ENCODE measurements around the gene DDX43.
"Not testable (repeated sequence)": the region's sequence is repeated elsewhere in the genome, so short reads cannot be mapped to it uniquely, and the experiment has no call there.

The DDX43 gene

GRCh38 chr6:73394577-73395354, at the start of gene DDX43:
TSS of gene DDX43 (plus strand) at chr6:73394828. CDS start at chr6:73394906, 78 bp downstream.
- DNase-seq: no peak

DNA sequence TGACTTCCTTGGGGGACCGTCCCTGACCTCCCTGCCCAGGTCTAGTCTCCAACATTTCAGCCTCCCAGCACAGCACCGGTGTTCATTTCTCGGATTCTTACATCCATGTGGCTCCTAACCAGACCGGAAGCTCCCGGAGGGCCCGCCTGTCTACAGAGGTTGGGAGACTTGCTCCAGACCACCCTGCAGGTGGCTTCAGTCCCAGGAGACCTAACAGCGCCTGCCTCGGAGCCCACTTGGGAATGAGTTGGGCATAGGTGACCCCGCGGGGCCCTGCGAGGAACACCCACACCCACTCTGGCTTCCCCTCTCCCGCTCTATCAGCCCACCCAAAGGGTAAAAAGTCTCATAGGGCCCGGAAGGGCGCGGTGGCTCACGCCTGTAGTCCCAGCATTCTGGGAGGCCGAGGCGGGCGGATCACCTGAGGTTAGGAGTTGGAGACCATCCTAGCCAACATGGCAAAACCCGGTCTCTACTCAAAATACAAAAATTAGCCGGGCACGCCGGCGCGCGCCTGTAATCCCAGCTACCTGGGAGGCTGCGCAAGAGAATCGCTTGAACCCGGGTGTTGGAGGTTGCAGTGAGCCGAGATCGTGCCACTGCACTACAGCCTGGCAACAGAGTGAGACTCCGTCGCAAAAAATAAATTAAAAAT, 46.0 kb upstream of the DDX43 start:
- DNase-seq: no peak

GRCh38 chr6:73349311-73349710, 45.3 kb upstream of the DDX43 start:
- no peak for DNase-seq

GRCh38 chr6:73353636-73354593, 40.7 kb upstream of the DDX43 start, which contains the start of gene DPPA5:
TSS of gene DPPA5 (minus strand) at chr6:73354276. CDS start at chr6:73354225, 51 bp downstream.
- DNase-seq: no peak

DNA sequence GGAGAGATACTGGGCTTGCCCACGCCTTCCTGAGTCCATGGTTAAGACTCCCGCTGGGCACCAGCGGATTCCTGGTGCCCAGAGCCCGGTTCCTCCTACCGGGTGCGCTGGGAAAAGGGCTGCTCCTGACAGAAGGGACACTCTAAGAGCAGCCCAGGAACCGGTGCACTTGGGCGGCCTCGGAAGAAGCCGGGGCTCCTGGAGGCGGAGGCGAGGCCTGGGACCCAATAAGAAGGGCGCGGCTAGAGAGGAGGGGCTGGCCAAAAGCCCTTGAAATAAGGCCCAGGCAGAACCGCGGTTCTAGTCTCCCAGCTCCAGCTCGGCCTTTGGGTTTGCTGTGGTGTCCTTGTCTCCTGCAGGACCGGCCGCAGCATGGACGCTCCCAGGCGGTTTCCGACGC, 32.3 kb upstream of the DDX43 start, which contains the start of gene KHDC3L:
KHDC3L (plus strand) TSS at position 301 of the 400 bp plus-strand sequence; CDS start at position 373, 72 bp downstream.
- no peak for DNase-seq

DNA sequence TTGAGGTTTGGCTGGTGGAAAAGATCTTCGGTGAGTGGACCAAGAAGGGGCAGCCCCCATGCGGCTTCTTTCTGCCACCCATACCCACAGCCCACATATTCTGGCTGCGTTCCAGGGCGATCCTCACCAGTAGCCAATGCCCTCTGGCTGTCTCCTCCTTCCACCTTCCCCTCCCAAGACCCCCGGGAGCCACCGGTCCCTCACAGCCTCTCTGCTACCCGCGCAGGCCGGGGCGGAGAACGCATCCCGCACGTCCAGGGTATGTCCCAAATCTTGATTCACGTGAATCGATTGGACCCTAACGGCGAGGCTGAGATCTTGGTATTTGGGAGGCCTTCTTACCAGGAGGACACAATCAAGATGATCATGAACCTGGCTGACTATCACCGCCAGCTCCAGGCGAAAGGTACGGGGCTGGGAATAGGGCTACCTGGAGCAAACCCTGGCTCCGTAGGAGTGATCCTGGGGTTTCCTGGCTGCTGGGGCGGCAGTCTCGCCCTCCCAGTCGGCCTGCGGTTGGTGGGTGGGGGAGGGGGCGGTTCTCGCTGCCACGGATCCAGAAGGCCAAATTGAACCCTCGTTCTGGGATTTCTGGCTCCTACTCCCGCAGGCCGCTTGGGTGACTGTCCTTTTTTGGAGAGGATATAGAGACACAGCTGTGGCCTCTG, 31.6 kb upstream of the DDX43 start:
- DNase-seq: no peak

DNA sequence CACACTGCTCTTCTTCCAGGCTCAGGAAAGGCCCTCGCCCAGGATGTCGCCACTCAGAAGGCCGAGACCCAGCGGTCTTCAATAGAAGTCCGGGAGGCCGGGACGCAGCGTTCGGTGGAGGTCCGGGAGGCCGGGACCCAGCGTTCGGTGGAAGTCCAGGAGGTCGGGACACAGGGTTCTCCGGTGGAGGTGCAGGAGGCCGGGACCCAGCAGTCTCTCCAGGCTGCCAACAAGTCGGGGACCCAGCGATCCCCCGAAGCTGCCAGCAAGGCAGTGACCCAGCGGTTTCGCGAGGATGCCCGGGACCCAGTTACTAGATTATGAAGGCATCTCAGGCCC, 31.1 kb upstream of the DDX43 start:
- no peak for DNase-seq

DNA sequence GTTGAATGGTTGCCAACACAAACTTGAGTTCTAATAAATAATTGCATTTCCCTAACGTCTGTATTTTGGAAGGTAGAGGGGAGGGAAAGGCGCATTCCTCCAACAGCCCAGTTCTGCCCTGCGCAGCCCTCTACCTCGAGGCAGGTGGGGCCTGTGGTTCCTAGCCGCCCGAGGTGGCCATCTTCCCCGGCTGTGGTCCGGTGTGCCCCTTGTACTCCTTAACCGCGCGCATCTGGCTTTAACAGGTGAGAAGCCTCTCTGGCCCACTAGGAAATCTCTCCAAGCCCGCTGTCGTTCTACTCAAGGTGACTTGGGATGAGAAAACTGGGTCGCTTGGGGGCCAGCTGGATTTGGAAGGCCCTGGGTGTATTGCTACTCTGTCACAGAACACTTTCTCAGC, 30.5 kb upstream of the DDX43 start:
- DNase-seq: no peak

- DNase-seq: no peak
These were observed 30.1 kb upstream of the DDX43 start for GRCh38 chr6:73364549-73364948.

DNA sequence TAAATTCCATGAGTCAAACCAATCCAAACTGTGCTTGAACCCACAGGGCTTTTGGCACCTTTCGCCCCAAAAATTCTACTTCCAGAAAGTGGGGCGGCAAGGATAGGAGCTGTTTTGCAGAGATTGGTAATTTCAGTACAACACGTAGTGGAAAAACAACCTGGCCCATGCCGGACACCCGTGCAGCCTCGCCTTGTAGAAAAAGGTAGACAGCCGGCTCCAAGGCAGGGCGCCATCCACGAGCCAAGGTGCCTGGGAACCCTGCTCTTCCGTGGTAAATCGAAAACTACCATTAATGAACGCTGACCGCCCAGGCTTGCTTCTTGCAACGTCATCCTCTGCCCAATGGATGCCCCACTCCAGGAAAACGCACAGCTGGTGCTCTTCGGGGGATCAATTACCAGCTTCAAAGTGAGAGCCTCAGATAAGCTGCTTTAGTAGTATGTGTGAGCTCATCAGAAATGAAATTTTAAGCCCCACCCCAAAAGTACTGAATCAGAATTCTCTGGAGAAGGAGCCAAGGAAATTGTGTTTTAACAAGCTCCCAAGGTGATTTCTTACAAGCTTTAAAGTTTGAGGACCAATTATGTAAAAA, 26.8 kb upstream of the DDX43 start:
- no peak for DNase-seq

DNA sequence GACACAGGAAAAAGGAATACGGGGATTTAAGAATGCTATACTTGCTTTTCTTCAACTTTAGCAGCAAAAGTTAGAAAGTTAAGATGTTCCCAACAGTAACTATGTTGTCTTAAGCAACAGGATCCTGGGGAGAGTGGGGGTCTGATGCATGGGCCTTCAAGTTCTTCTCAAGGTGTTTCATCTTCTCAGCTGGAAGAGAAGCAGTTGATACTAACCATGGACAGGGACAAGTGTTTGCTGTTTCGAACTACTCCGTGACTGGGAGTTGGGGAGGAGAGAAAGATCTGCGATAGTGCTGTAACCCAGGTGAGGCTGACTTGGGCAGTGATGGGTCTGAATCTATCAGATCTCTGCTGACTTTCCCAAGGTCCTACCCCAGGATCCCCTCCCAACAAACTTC, 26.0 kb upstream of the DDX43 start:
- DNase-seq: no peak

DNA sequence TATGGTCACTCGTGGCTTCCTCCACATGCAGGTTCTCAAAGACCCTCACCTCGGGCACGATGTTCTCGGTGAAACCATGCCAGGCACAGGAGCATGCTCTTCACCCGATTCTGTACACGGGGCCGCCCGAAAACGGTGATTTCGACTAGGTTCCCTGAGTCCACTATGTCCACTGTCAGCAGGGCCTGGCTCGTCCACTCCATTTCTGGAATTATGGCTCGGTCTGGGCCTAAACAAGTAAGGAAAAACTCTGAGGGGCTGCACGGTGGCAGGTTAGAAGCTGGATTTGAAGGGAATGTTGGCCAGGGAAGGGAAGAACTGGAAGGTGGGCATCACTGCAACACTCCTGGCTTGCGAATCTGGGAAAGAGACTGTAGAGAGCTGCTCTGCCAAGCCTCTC, 25.5 kb upstream of the DDX43 start:
- no peak for DNase-seq

GRCh38 chr6:73369563-73369962, 25.1 kb upstream of the DDX43 start, which contains the start of gene OOEP:
TSS of gene OOEP (minus strand) at chr6:73369897. CDS start at chr6:73369792, 105 bp downstream.
- no peak for DNase-seq

- no peak for DNase-seq
These were observed 22.6 kb upstream of the DDX43 start for GRCh38 chr6:73371984-73372383.

DNA sequence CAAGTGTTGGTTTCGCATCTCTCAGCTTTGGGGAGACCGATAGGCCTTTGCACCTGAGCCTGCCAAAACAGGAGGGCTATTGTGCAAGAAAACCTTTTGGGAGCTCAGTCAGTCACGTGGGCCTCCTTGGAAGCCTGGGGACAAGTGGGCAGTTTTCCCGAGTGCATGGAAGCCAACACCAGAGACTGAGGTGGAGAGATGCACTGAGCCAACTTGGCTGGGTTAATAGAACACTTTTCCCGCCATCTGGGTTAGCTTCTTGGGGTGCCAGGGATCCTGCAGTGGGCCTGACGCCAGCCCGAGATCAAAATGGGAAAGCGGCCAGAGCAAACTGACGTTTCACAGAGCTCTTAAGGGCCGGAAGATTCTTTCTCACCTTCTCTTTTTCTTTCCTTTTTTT, 22.1 kb upstream of the DDX43 start:
- DNase-seq: no peak

GRCh38 chr6:73375216-73375615, 19.4 kb upstream of the DDX43 start:
- no peak for DNase-seq

DNA sequence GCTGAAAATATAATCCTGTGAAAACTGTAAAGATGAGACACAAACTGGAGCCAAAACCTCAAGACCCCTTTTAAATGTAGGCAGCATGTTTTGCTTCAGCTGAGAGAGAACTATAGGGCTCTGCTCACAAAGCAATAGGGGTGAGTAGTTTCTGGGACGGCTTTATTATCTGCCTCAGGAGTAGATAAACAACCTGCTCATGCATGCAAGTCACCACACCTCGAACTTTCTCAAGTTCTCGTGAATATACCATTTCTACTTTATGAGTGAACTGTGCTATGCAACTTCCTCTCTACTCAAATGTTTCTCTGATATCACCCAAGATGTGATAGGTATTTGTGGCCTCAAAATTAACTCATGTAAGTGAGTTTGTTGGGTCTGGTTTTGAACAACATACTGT, 17.4 kb upstream of the DDX43 start:
- DNase-seq: no peak

DNA sequence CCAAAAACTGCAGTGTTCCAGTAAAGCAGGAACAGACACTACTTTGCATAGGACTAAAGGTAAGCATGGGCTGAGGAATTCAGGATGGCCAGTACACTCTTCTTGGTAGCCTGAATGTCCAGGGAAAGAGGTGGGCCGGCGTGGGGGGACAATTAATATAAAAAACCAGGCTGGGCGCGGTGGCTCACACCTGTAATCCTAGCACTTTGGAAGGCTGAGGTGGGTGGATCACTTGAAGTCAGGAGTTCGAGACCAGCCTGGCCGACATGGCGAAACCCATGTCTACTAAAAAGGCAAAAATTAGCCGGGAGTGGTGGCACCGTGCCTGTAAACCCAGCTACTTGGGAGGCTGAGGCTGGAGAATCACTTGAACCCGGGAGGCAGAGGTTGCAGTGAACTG, 13.1 kb upstream of the DDX43 start:
- DNase-seq: not testable (repeated sequence)

DNA sequence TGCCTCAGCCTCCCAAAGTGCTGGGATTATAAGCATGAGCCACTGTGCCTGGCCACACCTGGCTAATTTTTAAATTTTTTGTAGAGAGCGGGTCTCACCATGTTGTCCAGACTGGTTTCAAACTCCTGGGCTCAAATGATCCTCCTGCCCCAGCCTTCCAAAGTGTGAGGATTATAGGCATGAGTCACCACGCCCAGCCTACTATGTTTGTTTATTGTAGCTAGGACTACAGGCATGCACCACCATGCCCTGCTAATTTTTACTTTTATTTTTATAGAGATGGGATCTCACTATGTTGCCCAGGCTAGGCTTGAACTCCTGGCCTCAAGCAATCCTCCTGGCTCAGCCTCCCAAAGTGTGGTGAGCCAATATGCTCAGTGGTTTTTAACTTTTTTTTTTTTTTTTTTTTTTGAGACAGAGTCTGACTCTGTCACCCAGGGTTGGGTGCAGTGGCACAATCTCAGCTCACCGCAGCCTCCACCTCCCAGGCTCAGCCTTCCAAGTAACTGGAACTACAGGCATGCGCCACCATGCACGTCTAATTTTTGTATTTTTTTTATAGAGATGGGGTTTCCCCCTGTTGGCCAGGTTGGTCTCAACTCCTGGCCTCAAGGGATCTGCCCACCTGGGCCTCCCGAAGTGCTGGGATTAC, 12.0 kb upstream of the DDX43 start:
- no peak for DNase-seq

DNA sequence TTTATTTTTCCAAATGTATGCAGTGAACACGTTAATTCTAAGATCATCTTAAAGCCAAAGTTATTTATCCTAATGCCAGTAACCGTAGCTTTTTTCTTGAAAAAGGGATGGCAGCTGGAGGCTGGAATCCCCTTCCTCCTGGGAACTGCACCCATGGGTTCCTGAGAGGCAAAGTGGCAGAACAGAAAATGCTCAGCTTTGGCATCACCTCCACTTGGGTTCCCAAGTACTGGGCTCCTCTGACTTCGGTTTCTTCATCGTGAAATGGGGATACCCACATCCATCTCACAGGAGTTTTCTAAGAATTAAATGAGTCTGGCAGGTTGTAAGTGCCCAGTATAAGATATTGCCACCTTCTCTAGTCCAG, 6.2 kb upstream of the DDX43 start:
- no peak for DNase-seq

- peak; percentile 45 for DNase-seq
These were observed 5.7 kb upstream of the DDX43 start for GRCh38 chr6:73388800-73389512.

All from GDM1 (cell line).